HG02981 (cell line): ENCODE data around the gene CNTN1.

Experiments used
- ATAC-seq: cut with Tn5 transposase; IDR thresholded peaks from one replicate; pipeline ENCODE4 v1.9.1; 2021; ENCODE audit warnings: mild to moderate bottlenecking, moderate library complexity; ENCODE audit not compliant: unreplicated experiment

CNTN1 gene

GRCh38 chr12:41096797-41097196, 404.6 kb downstream of the CNTN1 start:
- no peak for ATAC-seq

DNA sequence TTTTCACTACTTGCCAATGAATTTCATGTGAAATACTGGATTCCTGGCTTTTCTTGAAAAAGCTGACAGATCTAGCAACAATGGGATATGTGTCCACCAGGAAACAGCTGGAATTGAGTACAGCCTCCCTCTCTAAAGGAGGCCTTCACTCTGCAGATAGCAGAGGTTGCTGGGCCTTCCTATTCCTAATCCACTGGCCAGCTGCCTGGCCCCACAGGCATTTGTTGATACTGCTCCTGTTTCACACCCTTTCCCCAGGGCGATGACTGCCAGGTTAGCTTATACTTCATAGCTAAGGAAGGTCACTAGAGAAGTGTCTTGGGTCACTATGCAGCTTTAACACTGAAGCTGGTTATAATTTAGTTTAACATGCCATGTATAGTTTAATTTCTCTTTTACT, 408.3 kb downstream of the CNTN1 start:
- ATAC-seq = no peak

DNA sequence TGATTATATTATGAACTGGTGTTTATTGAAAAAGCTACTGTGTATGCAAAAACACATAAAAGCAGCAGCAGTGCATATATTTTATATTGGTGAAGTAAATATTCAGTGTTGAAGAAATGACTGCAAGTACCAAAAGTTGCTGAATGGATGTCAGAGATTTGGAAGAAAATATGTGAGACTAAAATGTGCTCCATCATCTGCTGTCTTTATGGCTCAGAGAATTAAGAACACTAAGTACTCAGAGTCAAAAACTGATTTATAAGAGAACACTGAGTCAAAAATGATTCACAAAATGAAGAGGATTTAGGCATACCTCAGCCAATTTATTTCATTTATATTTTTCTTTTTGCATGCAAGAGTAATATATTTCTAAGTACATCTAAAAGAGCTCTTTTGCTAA, 409.6 kb downstream of the CNTN1 start:
- ATAC-seq = no peak

DNA sequence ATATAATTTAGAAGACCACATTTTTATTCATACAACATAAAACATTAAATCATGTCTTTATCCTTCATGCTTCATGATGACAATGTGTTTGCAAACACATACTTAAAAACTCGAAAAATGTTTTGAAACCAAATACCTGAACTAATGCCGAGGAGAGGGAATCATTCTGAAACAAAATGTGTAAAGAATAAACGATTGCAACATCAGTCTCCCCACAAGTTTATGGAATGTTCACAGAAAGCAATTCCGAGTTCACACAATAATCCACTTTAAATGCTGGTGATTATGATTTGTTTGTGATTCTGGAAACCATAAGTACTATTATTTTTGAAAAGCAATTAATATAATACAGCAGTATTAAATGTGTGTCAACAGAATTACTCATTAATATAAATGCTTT, 411.4 kb downstream of the CNTN1 start:
- no peak for ATAC-seq

- no peak for ATAC-seq
These were observed 414.1 kb downstream of the CNTN1 start for GRCh38 chr12:41106315-41106714.

DNA sequence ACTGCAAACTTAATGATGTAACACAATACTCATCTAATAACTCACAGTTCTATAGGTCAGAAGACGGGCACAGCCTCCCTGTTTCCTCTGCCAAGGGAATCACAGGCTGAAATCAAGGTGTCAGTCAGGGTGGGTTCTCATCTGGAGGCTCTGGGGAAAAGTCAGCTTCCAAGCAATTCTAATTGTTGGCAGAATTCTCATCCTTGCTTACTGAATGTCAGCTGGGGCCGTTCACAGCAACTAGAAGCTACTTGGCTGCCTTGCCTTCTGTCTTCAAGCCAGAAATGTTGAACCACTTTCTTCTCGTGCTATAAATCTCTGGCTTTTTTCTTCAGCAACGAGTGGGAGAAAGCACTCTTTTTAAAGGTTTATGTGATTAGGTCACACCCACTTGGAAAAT, 415.8 kb downstream of the CNTN1 start:
- ATAC-seq = no peak

DNA sequence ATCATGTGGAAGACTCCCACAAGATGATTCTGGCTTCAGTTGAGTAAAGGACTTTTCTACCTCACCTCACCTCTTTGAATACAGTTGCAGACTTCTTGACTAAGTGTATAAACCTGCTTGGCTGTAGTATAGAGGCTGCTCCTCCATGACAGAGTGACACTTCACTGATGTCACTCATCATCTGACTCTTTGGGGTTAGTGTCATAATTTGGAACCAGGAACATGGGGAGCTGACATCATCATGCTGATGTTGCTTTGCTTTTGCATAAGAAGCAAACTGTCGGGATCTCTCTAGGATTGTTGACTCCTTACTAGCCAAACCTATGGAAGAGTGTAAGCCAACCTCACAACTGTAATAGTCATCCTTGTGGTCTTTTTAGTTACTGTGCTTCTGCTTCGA, 420.7 kb downstream of the CNTN1 start:
- no peak for ATAC-seq

DNA sequence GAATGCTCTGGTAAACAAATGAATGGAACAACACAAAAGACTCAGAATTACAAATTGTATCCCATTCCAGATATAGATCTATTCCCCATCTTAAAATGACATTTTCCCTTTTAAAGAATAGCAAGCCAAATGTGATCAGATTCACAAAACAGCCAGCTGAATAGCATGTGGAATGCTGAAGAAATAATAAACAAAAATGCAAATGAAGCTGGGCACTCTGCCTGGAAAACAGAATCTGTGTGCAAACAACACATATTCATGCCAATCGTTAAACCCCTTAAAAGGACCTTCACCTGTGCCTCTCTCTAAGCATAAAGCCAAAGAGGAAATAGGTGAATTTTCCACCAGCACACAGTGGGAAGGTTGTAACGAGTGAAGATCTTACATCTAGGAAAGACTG, 428.0 kb downstream of the CNTN1 start:
- no peak for ATAC-seq

DNA sequence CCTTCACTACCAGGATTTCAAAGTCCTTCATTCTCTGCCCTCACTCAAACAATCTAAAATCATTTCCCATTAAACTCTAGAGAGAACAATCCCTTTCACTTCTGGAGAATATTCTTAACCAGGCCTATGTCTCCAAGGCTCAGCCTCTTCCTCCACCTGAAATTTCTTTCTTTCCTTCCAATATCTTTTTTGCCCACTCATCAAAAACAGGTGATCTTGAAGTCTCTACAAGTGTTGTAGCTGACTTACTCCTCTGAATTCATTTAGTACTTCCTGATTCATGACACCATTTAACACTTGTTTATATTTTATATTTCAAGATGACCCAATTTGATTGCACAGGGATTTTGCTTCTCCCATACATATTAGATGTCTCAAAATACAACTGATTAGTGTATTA, 429.1 kb downstream of the CNTN1 start:
- ATAC-seq = no peak
